ENCODE results near the gene PEX16. TPM values are rescaled to one million over a fixed set of nuclear protein-coding genes. Genes with fewer than 3 reads are reported as not detected.
A peak's percentile ranks its signal among the peaks of the same experiment; 100 is the strongest.

The PEX16 gene
- total RNA-seq, 1 experiment from 2014 or later = 35.8 TPM

DNA sequence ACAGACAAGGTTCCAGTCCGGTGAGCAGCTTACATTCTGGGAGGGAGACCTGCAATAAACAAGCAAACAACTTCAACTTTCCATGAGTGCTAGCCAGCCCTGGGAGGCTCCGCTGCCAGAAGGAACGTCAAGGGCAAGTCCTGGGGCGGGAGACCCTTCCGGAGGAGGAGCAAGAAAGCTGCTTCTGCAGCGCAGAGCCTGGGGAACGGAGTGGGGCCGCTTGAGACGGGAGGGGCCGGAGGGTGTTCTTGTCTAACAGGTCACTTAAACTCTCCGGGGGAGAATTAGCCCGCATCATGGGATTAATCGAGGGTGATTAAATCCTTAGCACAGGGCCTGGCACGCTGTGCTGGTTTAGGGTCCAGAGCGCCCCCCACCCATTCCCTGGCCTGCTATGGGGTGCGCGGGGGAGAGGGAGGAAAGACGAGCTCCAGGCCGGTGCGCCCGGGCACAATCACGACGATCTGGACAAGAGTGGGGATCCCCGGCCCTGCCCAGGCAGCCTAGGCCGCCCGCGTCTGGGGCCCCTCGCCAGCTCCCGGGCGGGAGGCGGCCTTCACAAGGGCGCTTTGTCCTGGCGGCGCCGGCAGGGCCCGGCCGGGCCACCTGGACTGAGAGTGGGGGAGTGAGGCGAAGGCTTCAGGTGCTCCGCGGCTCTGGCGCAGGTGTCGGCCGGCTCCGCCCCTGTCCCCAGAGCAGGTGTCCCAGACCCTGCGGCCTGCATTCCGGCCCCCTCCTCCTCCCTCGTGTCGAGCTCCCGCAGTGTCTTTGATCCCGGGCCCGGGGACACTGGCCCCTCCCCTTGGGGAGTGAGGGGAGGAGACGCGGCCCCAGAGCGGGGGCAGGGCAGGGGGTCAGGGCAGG, 4.1 kb upstream of the PEX16 start:
- Histone ChIP-seq H3K4me2 (peak overlapping the region; percentile 89), H3K36me3 (ENCODE audit: low read depth) (no peaks in the 10 kb centered on the region), H3K9me3 (ENCODE audit: insufficient read depth, low read depth) (no peaks in the 10 kb centered on the region), H2AFZ (peak overlapping the region; percentile 85), H3K4me3 (peak overlapping the region; percentile 72), H4K20me1 (ENCODE audit: insufficient read depth) (no peaks in the 10 kb centered on the region), H3K79me2 (ENCODE audit: low read depth) (peaks cover 8% of the 10 kb centered on the region), H3F3A (ENCODE audit: insufficient read depth, low read depth) (peaks cover 26% of the 10 kb centered on the region; the same call in 1 of the 2 replicates), H3K27ac (no peak overlapping the region), H3K9me2 (ENCODE audit: insufficient read depth) (no peaks in the 10 kb centered on the region), H3K27me3 (ENCODE audit: insufficient read depth, low read depth) (no peaks in the 10 kb centered on the region), H3K4me1 (replicated peaks; ENCODE audit: insufficient read depth) (peaks cover 2% of the 10 kb centered on the region; the same call in 1 of the 2 replicates)
- intact Hi-C loops (cut with micrococcal nuclease; ENCODE audit: unreplicated experiment) = no loop called here
- BruUV-seq (replicated peaks) = no TSS peak
- no peak for TF ChIP-seq EZH2 (IDR thresholded peaks at IDR 0.05; ENCODE audit: low read depth)
- TF ChIP-seq, protein P1, sequence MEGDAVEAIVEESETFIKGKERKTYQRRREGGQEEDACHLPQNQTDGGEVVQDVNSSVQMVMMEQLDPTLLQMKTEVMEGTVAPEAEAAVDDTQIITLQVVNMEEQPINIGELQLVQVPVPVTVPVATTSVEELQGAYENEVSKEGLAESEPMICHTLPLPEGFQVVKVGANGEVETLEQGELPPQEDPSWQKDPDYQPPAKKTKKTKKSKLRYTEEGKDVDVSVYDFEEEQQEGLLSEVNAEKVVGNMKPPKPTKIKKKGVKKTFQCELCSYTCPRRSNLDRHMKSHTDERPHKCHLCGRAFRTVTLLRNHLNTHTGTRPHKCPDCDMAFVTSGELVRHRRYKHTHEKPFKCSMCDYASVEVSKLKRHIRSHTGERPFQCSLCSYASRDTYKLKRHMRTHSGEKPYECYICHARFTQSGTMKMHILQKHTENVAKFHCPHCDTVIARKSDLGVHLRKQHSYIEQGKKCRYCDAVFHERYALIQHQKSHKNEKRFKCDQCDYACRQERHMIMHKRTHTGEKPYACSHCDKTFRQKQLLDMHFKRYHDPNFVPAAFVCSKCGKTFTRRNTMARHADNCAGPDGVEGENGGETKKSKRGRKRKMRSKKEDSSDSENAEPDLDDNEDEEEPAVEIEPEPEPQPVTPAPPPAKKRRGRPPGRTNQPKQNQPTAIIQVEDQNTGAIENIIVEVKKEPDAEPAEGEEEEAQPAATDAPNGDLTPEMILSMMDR (conservative IDR thresholded peaks at IDR 0.05) = no peak
- peak; percentile 59 to 74 for DNase-seq
- CTCF ChIA-PET = interaction anchor here (0.6 kb wide), 1 partner anchor 20 kb away, joined by 4 read pairs; no protein-coding TSS in a partner anchor
- POLR2A ChIA-PET (ENCODE audit: unreplicated experiment) = interaction anchor here (0.6 kb wide), 1 partner anchor 238 kb away, joined by 4 read pairs; no protein-coding TSS in a partner anchor

DNA sequence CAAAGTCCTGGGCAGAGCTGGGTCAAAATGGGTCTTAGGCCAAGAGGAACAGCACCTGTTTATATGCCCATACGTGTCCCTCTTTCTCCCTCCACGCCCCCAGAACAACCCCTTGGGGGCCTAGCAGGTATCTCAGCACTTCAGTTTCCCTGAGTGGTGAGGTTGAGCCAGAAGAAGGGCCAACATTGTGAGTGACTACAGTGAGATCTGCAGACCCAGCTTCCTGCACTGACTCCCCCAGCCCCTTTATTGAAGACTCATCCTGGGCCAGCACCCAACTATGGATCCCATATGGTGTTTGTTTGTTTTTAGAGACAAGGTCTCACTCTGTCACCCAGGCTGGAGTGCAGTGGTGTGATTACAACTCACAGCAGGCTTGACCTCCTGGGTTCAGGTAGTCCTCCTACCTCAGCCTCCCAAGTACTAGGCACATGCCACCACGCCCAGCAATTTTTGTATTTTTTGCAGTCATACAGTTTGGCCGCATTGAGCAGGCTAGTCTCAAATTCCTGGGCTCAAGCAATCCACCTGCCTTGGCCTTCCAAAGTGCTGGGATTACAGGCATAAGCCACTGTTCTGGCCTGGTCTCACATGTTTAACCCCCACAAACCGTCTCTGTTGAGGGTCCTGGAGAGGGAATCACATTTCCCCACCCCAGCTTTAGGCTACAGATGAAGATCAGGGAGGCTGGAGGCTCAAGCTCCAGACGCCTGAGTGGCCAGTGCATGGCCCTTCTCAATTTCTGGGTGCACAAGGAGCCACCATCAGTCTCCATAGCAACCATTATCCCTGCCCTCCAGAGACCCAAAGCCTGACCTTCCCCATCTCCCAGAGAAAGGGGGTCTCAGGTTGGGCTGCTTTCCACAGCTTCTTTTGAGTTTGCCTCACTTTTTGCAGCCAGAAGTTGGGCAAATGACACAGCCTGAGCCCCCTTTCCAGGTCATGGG, 3.1 kb upstream of the PEX16 start:
- H3F3A ChIP-seq (ENCODE audit: insufficient read depth, low read depth) = peaks cover 26% of the 10 kb centered on the region; the same call in 1 of the 2 replicates
- no peak for TF ChIP-seq EZH2 (IDR thresholded peaks at IDR 0.05; ENCODE audit: low read depth)
- TF ChIP-seq, protein P1 (conservative IDR thresholded peaks at IDR 0.05) = no peak
- no peaks in the 10 kb centered on the region for H3K27me3 ChIP-seq (ENCODE audit: insufficient read depth, low read depth)
- H3K4me2 ChIP-seq = no peak overlapping the region
- no peak overlapping the region for H2AFZ ChIP-seq
- no peaks in the 10 kb centered on the region for H3K9me3 ChIP-seq (ENCODE audit: insufficient read depth, low read depth)
- H4K20me1 ChIP-seq (ENCODE audit: insufficient read depth) = no peaks in the 10 kb centered on the region
- H3K36me3 ChIP-seq (ENCODE audit: low read depth) = no peaks in the 10 kb centered on the region
- DNase-seq = no peak
- peaks cover 9% of the 10 kb centered on the region; the same call in 1 of the 2 replicates for H3K4me1 ChIP-seq (replicated peaks; ENCODE audit: insufficient read depth)
- H3K9me2 ChIP-seq (ENCODE audit: insufficient read depth) = no peaks in the 10 kb centered on the region
- CTCF ChIA-PET = no interaction called here
- no TSS peak for BruUV-seq (replicated peaks)
- POLR2A ChIA-PET (ENCODE audit: unreplicated experiment) = no interaction called here
- peaks cover 18% of the 10 kb centered on the region for H3K79me2 ChIP-seq (ENCODE audit: low read depth)
- H3K27ac ChIP-seq = no peak overlapping the region
- intact Hi-C loops (cut with micrococcal nuclease; ENCODE audit: unreplicated experiment) = no loop called here
- H3K4me3 ChIP-seq = no peak overlapping the region

Data from PC-9 (cell line).